HG03439 (cell line): ENCODE results near the gene MDH2.
"Not testable (repeated sequence)": the region's sequence is repeated elsewhere in the genome, so short reads cannot be mapped to it uniquely, and the experiment has no call there.

ENCODE experiments used
- ATAC-seq: cut with Tn5 transposase; IDR thresholded peaks from one replicate; pipeline ENCODE4 v1.9.1; 2021; ENCODE audit warnings: mild to moderate bottlenecking, moderate library complexity; ENCODE audit not compliant: unreplicated experiment

MDH2 gene

DNA sequence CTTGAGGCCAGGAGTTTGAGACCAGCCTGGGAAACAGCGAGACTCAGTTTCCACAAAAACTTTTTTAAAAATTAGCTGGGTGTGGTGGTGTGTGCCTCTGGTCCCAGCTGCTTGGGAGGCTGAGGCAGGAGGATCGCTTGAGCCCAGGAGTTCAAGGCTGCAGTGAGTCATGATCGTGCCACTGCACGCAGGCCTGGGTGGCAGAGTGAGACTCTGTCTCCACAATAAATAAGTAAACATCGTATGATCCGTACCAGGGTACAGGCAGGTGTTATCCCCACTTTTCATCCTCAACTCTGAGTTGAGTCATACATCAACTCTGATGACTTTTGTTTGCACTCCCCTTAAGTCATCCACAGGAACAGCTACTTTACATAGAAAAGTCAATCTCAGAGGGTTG, 58.2 kb downstream of the MDH2 start:
- ATAC-seq, result not testable (repeated sequence)

GRCh38 chr7:76106893-76107292, 59.0 kb downstream of the MDH2 start:
- ATAC-seq, result no peak

- ATAC-seq, result no peak
Observed at GRCh38 chr7:76108540-76109233, 60.8 kb downstream of the MDH2 start.

GRCh38 chr7:76113042-76113630, 65.2 kb downstream of the MDH2 start:
- ATAC-seq, result not testable (repeated sequence)

DNA sequence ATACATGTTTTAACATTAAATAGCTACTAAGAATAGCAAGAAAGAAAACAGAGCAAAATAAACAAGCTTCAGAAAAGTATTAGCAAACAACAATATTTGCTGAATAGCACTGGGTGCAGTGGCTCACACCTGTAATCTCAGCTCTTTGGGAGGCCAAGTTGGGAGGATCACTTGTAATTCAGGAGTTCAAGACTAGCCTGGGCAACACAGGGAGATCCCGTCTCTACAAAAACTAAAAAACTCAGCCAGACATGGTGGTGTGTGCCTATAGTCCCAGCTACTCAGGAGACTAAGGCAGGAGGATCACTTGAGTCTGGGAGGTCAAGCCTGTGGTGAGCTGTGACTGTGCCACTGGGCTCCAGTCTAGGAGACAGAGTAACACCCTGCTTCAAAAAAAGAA, 66.8 kb downstream of the MDH2 start:
- not testable (repeated sequence) for ATAC-seq
